NCI-H1417 treated with DMSO at 0.1 percent for 48 hours (cell line): ENCODE results near the gene DLK1.

Experiments
- DNase-seq: peaks from one replicate; lab custom pipeline; 2025; lab: John Stamatoyannopoulos, UW

DLK1 gene

DNA sequence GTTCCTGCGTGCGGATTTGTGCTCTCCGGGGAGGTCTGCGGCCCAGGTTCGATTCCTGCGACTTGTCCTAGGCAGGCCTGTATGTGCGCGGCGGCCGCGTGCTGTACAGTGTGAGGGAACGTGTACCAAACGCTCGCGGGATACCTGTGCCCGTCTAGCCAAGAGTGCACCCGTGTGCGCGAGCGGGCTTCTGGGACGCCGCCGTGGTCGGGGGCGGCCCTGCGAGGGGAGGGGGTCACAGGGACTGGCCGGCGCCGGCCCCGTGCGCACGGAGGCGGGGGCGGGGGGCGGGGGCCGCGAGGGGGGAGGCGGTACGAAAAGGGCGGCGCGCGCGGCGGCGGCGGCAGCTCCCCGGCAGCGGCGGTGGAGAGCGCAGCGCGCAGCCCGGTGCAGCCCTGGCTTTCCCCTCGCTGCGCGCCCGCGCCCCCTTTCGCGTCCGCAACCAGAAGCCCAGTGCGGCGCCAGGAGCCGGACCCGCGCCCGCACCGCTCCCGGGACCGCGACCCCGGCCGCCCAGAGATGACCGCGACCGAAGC lies at the start of gene DLK1:
DLK1 (plus strand) TSS at position 343 of the 536 bp plus-strand sequence; CDS start at position 520, 177 bp downstream.
- DNase-seq, result no peak

DNA sequence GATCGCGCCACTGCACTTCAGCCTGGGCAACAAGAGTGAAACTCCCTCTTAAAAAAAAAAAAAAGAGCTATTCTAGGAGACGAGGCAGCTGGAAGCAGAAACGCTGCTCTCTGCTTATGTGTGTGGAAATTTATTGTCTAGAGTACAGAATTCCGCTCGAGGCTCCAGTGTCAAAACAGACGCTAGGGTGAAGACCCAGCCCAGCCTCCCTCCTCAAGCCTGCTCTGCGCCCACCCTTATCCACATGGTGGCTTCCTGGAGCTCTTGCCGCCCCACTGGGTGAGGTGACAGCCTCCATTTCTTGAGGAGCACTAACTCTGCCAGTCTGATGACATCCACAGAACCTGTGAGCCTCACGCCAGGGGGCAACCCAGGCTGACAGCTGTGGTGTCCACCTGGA lies 49.5 kb upstream of the DLK1 start:
- no peak for DNase-seq

DNA sequence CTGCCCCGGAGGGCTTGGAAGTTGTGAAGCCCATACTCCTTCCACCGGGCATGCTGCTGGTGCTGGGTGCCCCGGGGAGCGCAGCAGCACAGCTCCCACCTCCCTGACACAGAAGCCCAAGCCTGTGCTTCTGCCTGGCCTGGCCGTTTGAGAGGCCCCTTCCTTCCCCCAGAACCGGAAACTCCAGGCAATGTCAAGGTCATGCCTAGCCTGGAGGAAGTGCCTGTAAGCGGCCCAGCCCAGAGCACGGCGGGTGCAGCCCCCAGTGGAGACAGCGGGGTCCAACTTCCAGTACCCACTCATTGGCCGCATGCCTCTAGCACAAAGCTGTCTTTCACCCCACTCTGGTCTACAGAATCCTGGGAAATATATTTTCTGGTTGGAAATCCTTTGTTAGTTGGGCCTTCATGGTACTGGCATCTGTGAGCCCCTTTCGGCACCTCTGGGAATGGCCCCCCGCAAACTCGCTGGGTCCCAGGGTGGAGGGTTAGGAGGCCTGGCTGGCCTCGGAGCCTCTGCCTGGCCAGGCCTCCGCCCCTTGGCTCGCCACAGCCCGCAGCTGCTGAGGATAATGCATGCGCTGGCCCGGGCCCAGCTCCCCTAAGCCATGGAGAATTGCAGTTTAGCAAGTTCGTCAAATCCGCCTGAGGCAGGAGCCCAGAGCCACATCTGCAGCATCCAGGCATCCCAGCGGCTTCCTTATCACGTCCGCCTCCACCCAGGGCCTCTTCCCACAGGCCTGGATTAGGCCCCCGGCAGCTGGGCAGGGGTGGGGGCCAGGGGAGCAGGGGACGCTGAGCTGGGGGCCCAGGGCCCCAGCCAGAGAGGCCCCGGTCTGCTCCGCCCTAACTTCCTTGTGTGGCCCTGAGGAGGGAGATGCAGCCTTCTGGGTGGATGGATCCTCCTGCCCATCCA lies 48.9 kb upstream of the DLK1 start:
- DNase-seq, result no peak

DNA sequence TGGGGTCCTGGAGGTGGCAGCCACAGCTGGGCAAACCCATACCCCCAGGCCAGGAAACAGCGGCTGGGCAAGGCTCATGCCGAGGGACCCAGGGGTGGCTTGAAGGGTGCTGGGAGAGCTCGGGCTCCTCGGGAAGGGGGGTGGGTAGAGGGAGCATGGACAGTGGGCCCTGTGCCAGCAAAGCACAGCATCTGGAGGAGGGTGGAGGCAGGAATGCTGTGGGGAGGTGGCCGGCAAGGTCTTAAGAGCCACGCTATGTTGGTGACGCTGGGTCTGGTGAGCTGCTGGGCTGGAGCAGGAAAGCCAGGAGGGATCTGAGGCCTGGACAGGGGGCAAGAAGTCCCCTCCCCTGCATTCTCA lies 48.2 kb upstream of the DLK1 start:
- no peak for DNase-seq

DNA sequence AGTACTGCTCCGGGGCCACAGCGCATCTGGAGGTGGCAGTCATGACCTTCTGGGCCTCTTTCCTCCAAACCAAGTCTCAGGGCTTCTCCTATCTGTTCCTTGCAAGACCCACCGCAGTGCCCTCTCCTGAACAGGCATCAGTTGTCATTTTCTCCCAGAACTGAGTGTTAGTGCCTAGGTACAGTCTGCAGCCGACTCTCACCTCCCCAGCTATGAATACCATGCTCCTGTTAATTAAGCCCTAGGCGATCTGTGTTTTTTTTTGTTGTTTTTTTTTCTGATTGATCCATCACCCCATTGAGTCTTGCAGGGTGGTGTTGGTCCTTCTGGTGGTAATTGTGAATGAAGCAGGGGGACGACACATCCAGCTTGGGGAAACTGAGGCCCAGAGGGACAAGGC lies 47.5 kb upstream of the DLK1 start:
- no peak for DNase-seq

DNA sequence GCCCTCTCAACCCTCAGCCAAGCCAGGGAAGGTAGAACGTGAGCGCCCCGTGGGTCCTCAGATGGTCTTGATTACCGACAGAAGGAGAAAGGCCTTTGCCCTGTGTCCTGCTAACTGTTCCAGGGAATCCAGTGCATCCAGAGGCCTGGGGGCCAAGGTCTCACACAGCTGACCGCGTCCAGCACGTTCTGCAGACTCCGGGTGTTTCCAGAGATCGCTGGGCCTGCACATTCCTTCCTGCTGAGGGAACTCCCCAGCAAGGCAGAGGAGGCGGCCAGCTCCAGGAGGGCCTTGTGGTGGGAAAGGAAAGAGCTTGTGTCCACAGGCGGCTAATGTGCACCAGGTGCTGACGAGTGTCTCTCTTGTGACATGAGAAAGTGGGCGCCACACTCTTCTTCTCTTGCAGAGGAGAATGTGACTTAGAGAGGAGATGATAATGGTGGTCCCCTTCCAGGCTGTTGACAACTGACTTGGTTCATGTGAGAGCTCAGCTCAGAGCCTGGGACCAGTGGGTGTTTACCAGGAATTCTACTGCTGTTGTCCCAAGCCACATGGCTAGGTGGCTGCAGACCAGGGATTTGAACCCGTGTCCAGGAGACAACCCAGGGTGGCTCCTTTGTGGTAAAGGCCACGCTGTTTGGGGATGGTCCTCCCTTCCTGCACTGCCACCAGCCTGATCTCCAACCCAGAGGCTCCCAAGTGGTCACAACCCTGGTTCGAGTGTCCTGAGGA lies 46.8 kb upstream of the DLK1 start:
- DNase-seq, result no peak

DNA sequence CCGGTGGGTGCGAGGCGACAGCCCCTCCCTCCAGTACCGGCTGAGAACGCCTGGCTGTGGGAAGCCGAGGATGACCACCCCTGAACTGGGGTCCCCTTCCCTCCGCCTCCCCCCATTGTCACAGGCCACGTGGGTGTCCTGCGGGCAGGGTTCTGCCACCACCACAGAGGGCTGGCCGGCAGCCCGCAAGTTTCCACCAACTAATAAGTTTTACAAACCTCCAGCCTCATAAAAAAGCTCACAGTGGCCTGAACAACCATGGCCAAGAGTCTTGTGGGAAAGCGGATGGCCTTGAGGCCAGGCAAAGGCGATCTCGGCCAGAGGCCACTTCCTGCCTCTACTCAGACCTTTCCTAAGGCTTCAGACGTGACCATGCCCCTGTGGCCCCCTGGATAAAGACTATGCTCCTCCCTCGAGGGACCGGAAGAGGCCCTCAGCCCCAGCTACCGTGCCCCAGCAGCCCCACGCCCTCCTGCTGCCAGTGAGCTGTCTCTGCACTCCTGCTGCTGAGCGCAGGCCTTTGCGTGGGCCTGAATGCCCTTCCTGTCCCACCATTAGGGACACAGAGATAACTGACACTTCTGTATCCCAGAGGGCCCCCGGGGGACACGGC lies 46.1 kb upstream of the DLK1 start:
- no peak for DNase-seq

DNA sequence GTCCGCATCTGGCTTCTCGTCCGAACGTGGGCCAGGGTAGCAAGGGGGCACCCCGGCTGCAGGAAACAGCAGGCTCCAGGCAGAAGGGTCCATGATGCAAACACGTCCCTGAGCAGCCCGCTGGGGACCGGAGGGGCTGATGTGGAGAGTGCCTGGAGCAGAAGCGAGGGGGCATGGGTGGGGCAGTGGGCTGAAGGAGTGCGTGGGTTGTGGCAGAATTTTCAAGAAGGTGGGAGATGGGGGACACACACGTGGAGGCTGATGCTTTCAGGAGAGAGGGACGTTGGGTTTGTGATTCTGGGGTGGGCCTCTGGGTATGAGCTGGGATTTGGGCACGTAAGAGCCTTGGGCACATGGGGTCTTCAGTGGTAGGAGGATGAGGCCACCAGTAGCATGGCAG lies 45.6 kb upstream of the DLK1 start:
- DNase-seq, result no peak

DNA sequence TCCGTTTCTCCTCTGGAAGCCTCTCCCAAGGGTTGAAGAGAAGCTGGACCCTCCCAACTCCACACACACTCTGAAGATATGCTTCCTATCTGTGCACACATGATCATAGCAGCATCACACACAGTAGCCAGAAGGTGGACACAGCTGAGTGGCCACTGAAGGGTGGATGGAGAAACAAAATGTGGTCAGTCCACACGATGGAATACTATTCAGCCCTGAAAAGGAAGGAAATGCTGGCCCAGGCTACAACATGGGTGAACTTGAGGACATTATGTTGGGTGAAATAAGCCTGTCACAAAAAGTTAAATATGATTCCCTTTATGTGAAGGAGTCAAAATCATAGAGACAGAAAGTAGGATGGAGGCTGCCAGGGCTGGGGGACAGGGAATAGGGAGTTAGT lies 43.9 kb upstream of the DLK1 start:
- DNase-seq, result no peak

DNA sequence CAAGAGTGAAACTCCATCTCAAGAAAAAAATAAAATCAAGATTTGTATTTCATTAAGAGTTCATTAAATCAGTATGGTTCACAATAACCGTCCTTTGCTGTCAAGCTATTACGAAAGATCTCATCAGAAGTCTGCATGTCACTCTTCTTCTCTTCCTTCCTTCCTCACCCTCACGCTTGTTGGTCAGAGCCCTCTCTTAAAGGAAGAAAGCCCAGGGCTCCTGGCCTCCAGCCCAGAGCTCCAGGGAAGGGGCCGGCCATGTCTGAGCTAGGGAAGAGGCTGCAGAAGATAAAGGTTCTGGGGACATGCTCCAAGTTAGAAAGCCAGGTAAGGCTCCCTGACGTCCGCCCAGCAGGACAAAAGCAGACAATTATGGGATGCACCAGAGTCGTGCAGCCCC lies 43.1 kb upstream of the DLK1 start:
- DNase-seq, result no peak

DNA sequence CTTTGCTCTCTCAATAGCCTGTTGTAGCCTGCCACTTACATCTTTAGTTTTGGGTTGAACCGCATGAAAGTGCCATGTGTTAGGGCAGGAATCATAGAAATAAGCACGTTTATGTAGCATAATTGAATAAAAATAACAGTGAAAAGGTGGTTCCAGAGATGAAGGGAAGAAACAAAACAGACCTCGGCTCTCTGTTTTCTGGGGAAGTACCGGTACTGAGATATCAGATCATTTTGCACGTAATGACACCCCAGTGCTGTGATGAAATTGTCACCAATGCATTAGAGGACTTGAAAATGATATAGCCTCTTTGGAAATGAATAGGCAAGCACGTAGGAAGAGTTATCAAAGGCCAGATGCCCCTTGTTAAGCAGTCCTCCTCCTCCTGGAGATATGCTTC lies 42.5 kb upstream of the DLK1 start:
- DNase-seq, result no peak

DNA sequence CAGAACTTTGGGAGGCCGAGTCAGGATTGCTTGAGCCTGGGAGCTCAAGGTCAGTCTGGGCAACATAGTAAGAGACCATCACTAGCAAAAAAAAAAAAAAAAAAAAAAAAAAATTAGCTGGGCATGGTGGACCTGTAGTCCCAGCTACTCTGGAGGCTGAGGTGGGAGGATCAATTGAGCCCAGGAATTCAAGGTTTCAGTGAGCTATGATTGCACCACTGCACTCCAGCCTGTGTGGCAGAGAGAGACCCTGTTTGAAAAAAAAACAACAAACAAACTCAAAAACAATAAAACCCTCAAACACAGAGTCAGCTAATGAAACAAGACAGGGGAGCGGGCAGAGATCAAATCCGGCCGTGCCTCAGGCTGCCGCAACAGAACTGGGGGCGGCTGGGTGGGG lies 41.7 kb upstream of the DLK1 start:
- no peak for DNase-seq

DNA sequence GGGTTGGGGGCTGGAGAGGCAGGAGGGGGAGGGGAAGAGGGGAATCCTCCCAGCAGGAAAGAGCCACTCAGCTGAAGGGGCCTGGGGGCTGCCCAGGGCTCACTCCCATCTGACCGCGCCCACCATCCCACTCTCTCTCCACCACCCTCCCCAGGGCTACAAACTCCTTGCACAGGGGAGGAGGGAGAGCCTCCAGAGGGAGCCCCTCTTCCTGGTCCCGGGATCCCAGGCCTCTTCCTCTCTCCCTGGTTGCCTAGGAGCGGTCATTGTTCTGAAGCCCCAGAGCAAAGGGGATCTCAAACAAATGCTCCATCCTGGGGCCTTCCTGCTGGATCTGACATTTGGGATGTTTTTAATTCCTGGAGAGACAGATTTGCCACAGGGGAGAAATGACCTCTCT lies 39.8 kb upstream of the DLK1 start:
- no peak for DNase-seq

DNA sequence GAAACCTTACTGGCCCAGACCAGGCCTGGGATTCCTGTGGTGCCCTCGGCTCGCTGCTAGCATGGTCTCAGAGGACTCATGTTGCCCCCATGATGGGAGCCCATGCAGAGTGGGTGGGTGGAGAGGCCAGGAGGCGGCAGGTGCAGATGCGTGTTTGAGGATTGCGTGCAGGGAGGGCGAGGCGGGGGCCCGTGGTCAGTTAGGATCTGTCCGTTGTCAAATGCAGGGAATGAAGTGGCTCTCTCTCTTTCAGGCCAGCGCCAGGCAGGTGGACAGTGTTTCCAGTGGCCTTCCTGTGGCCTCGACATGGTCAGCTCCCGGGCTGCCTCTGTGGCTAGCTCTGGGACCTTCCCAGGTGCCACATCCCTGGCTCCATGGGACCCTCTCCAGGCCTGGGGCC lies 39.3 kb upstream of the DLK1 start:
- no peak for DNase-seq

DNA sequence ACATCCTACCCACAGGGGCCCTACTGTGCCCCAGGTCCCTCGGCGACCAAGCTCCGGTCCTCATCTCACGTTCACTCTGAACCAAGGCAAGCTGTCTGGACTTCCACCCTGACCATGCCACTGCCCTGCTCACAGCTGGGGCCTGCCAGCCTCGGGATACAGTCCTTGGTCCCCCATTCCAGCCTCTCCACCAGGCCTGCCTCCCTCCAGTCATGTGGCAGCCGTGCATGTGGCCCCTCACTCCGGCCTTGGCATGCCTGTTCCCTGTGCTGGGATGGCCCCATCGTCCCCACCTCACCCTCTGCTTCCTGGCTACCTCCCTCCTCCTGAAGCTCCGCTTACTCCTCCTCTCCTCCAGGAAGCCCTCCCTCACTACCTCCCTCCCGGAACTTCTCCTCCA lies 38.6 kb upstream of the DLK1 start:
- no peak for DNase-seq

DNA sequence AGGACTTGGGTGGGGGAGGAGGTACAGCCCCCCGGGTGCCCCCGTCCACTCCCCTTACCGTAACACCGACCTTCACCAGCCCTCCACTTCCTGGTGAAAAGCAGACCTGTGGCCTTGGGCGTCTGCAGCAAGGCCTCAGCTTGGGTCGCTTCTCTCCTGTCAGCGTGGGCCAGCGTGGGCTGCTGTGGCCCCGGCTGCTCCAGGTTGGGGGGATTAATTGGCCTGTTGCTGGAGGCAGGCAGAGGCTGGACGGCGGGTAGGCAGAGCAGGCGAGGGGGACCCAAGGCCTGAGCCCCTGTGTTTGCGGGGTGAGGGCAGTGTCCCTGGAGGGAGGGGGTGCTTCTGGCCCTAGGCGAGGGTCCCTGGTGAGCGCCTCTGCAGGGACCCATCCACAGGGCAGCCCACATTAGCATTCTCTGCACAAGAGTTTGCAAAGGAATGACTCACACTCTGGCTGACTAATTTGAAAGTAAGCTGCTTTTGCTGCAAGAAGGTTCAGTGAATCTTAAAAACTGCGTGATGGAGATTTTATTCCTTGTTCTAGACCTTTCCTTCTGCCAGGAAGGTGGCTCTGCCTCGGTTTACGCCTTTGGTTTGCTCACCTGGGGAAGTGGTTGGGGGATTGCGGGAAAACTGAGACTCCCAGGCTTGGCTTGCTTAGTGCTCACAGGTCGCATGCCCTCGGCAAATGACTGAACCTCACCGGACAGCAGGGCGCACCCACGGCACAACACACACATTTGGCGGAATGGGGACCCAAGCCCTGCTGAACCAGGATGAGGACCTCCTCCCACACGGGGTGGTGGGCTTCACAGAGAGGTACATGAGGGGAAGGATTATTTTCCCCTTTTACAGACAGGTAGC lies 37.9 kb upstream of the DLK1 start:
- DNase-seq, result no peak

DNA sequence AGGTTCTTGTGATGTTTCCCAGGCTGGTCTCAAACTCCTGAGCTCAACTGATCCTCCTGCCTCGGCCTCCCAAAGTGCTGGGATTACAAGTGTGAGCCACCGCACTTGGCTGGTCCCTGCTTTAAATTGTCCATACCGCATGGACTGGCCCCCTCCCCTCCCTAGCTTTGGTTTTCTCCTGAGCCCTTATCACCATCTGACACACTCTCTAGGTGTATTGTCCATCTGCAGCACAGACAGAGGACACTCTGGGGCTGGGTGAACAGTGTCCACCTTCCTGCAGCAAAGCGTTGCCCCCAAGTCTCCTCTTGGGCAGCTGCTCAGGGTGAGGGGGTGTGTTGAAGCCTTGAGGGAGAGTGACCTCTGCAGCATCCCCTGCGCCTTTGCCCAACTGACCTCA lies 36.0 kb upstream of the DLK1 start:
- DNase-seq, result no peak

DNA sequence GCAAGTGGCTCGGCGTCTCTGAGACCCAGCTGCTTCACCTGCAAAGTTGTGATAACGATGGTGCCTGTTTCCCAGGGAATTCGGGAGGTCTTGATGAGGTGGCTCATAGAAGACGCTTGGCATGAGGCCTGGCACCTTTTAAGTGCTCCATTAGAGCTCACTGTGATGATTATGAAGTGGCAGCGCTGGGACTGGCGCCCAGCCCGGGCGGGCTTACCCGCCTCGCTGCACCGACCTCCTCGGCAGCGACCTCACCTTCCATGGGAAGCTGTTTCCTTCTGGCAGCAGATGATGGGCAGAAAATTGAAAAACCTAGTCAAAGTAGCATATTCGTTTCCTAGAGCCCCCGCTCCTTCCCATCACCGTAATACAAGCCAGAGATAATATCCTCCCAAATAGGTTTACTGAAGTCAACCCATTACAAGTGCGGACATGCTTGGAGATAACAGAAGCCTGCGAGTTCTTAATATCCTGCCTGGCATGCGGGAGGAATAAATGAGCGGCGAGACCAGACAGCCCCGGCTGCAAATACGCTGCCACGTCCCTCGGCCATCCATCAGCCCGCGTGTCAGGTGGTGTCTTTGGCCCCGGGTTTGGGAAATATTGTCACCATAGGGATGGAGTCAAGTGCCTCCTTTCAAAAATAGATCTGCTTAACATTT lies 35.2 kb upstream of the DLK1 start:
- DNase-seq, result no peak

DNA sequence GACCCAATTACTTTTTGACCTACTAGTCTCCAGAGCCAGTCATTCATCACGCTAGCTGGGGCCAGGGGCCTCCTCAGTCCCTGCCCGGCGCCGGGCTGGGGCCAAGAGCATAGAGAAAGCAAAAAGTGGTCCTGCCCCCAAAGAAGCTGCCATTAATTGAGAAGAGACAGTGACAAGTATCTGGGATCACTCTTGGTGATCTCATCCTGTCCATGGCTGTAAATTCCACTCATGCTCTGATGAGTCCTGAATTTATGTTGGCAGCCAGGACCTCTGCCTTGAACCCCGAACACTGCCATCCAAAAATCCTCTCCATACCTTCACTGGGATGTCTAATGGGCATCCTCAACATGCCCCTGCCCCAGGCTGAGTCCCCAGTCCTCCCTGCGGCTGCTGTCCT lies 34.4 kb upstream of the DLK1 start:
- DNase-seq, result no peak

DNA sequence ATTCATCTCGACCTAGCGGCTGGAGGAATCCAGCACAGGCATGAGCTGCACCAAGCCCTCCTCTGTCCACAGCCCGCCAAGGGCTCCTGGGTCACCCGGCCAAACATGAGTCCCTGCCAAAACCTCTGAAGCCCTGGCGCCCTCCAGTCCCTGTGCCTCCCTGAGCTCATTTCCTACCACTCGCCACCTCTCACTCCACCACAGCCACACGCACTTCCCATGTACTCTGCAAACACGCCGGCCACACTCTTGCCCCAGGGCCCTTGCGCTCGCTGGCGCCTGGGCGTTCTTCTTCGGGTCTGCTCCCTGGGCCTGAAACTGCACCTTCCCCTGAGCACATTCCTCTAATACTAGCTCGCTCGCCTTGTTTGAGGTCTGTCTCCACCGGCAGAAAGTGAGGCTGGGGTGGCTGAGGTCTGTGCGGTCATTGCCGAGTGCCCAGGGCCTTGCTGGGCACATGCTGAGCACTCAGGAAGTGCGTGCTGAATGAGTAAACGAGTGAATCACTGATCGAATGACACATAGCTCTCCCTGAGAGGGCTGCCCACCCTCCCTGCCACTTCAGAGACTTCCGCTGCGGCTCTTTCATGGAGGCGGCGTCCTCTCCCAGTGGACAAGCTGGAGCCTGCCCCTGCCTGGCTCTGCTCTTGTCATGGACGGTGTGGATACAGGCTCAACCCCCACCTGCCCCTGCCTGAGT lies 33.7 kb upstream of the DLK1 start:
- DNase-seq, result no peak
